Large intestine (tissue), 12 donors: ENCODE measurements around the gene VAMP8. TPM values are rescaled to one million over a fixed set of nuclear protein-coding genes. Genes with fewer than 3 reads are reported as not detected.

Experiments
- DNase-seq, 2 donors: peaks; one replicate each; pipeline versions ENCODE4 v3.0.0 to v3.0.0-alpha.2; 2013
- H3K27ac ChIP-seq: one replicate; pipeline ENCODE4 v1.5.1; 2013; ENCODE audit warnings: low read length
- H3K27me3 ChIP-seq: 2 replicates; pipeline ENCODE4 v1.6.1; 2013; ENCODE audit warnings: low read length; ENCODE audit not compliant: control insufficient read depth, insufficient read depth
- H3K36me3 ChIP-seq: 2 replicates; pipeline ENCODE4 v1.6.1; 2013; ENCODE audit warnings: low read length; ENCODE audit not compliant: control insufficient read depth, insufficient read depth
- H3K4me1 ChIP-seq: one replicate; pipeline ENCODE4 v1.6.1; 2013; ENCODE audit warnings: low read length; ENCODE audit not compliant: control insufficient read depth, insufficient read depth
- H3K4me3 ChIP-seq: one replicate; pipeline ENCODE4 v1.5.1; 2013; ENCODE audit warnings: low read length
- H3K9me3 ChIP-seq: one replicate; pipeline ENCODE4 v1.6.1; 2013; ENCODE audit warnings: mild to moderate bottlenecking, low read depth, low read length, moderate library complexity; ENCODE audit not compliant: control insufficient read depth
- WGBS: methylation state at CpG from one replicate; pipeline ENCODE4 v1.1.5; 2013; ENCODE audit warnings: low lambda C conversion rate; ENCODE audit not compliant: insufficient coverage; 5-methylcytosine and 5-hydroxymethylcytosine counted together
- long read RNA-seq, 11 donors: transcript quantifications; one replicate each; lab custom pipeline, GENCODE V29; 2026
- polyA plus RNA-seq: library from polyadenylated mRNA; unstranded; fragments of 120-200 nt; gene quantifications from one replicate; pipeline ENCODE4 v1.2.1, GENCODE V29; 2013

VAMP8 gene
- polyA plus RNA-seq, result 158 TPM
- long read RNA-seq, donor 1, transcript VAMP8-201 (3 exons, 774 nt), result major isoform, 56 of 64 reads
- long read RNA-seq, donor 1, partial matches to known transcripts, result 7 of 64 reads
- long read RNA-seq, donor 1, other reads (novel, unspliced or antisense), result 0 of 64 reads
- long read RNA-seq, donor 2, transcript VAMP8-201 (3 exons, 774 nt), result major isoform, 150 of 179 reads
- long read RNA-seq, donor 2, partial matches to known transcripts, result 13 of 179 reads
- long read RNA-seq, donor 2, other reads (novel, unspliced or antisense), result 15 of 179 reads
- long read RNA-seq, donor 3, result 0 reads
- long read RNA-seq, donor 4, transcript VAMP8-201 (3 exons, 774 nt), result major isoform, 17 of 17 reads
- long read RNA-seq, donor 4, partial matches to known transcripts, result 0 of 17 reads
- long read RNA-seq, donor 4, other reads (novel, unspliced or antisense), result 0 of 17 reads
- long read RNA-seq, donor 5, transcript VAMP8-201 (3 exons, 774 nt), result major isoform, 76 of 81 reads
- long read RNA-seq, donor 5, partial matches to known transcripts, result 5 of 81 reads
- long read RNA-seq, donor 5, other reads (novel, unspliced or antisense), result 0 of 81 reads
- long read RNA-seq, donor 6, transcript VAMP8-201 (3 exons, 774 nt), result major isoform, 119 of 138 reads
- long read RNA-seq, donor 6, partial matches to known transcripts, result 11 of 138 reads
- long read RNA-seq, donor 6, other reads (novel, unspliced or antisense), result 6 of 138 reads
- long read RNA-seq, donor 7, transcript VAMP8-201 (3 exons, 774 nt), result major isoform, 47 of 53 reads
- long read RNA-seq, donor 7, partial matches to known transcripts, result 6 of 53 reads
- long read RNA-seq, donor 7, other reads (novel, unspliced or antisense), result 0 of 53 reads
- long read RNA-seq, donor 8, transcript VAMP8-201 (3 exons, 774 nt), result major isoform, 183 of 205 reads
- long read RNA-seq, donor 8, partial matches to known transcripts, result 16 of 205 reads
- long read RNA-seq, donor 8, other reads (novel, unspliced or antisense), result 5 of 205 reads
- long read RNA-seq, donor 9, transcript VAMP8-201 (3 exons, 774 nt), result major isoform, 126 of 139 reads
- long read RNA-seq, donor 9, partial matches to known transcripts, result 13 of 139 reads
- long read RNA-seq, donor 9, other reads (novel, unspliced or antisense), result 0 of 139 reads
- long read RNA-seq, donor 10, transcript VAMP8-201 (3 exons, 774 nt), result major isoform, 185 of 209 reads
- long read RNA-seq, donor 10, partial matches to known transcripts, result 17 of 209 reads
- long read RNA-seq, donor 10, other reads (novel, unspliced or antisense), result 5 of 209 reads
- long read RNA-seq, donor 11, transcript VAMP8-201 (3 exons, 774 nt), result major isoform, 89 of 94 reads
- long read RNA-seq, donor 11, partial matches to known transcripts, result 5 of 94 reads
- long read RNA-seq, donor 11, other reads (novel, unspliced or antisense), result 0 of 94 reads

GRCh38 chr2:85577386-85578242 is at the start of gene VAMP8:
VAMP8 (plus strand) TSS chr2:85577586; CDS start chr2:85577647, 61 bp downstream.
- H3K4me1 ChIP-seq, result peaks cover 27% of the 10 kb centered on the region
- peak within 1 kb of the TSS; percentile 84 for H3K27ac ChIP-seq
- peak within 1 kb of the TSS; percentile 63 for H3K4me3 ChIP-seq
- peak; percentile 80 to 91 for DNase-seq
- no peaks in the 10 kb centered on the region for H3K9me3 ChIP-seq
- H3K27me3 ChIP-seq, result no peaks in the 10 kb centered on the region
- H3K36me3 ChIP-seq, result peaks cover 13% of the 10 kb centered on the region
- WGBS, result no CpG with 5 or more reads among the region's 19 CpGs

- H3K4me3 ChIP-seq, result no peak overlapping the region
- no peaks in the 10 kb centered on the region for H3K9me3 ChIP-seq
- H3K27ac ChIP-seq, result no peak overlapping the region
- no peak for DNase-seq
- H3K36me3 ChIP-seq, result no peaks in the 10 kb centered on the region
- H3K4me1 ChIP-seq, result peaks cover 18% of the 10 kb centered on the region
- H3K27me3 ChIP-seq, result no peaks in the 10 kb centered on the region
Measured at GRCh38 chr2:85527787-85528186, 49.6 kb upstream of the VAMP8 start.

DNA sequence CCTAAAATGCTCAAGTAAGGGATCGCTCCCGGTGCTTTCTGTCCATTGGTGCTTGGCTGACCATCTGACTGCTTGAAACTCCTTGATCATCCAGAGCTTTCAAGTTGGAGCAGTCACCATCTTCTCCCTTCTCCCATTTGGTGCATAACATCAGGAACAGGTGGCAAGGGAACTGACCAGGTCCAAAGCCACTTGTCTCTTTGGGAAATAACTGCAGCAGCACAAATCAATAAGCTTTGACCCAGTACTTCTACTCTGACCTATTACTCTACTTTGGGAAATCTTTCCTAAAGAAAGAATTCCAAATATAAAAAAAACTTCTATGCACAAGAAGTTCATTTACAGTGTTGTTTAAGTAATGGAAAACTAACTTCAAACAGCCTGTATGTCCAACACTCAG is 49.0 kb upstream of the VAMP8 start:
- DNase-seq, result no peak
- H3K9me3 ChIP-seq, result no peaks in the 10 kb centered on the region
- no peaks in the 10 kb centered on the region for H3K36me3 ChIP-seq
- H3K27ac ChIP-seq, result no peak overlapping the region
- no peak overlapping the region for H3K4me3 ChIP-seq
- H3K4me1 ChIP-seq, result peaks cover 14% of the 10 kb centered on the region
- H3K27me3 ChIP-seq, result no peaks in the 10 kb centered on the region
- WGBS, result no CpG with 5 or more reads among the region's 2 CpGs

DNA sequence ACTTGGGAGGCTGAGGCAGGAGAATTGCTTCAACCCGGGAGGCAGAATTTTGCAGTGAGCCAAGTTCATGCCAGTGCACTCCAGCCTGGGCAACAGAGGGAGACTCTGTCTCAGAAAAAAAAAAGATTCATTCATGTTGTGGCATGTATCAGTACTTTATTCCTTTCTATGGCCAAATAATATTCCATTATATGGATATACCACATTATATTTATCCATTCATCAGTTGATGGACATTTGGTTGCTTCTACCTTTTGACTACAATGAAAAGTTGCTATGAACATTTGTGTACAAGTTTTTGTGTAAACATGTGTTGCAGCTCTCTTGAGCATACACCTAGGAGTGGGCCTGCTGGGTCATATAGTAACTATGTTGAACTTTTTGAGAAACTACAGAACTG is 47.6 kb upstream of the VAMP8 start:
- H3K27ac ChIP-seq, result no peak overlapping the region
- H3K9me3 ChIP-seq, result no peaks in the 10 kb centered on the region
- no peak overlapping the region for H3K4me3 ChIP-seq
- 100% methylated on average over 1 of the region's 1 CpG for WGBS
- no peaks in the 10 kb centered on the region for H3K36me3 ChIP-seq
- H3K27me3 ChIP-seq, result no peaks in the 10 kb centered on the region
- no peak for DNase-seq
- H3K4me1 ChIP-seq, result peaks cover 8% of the 10 kb centered on the region

DNA sequence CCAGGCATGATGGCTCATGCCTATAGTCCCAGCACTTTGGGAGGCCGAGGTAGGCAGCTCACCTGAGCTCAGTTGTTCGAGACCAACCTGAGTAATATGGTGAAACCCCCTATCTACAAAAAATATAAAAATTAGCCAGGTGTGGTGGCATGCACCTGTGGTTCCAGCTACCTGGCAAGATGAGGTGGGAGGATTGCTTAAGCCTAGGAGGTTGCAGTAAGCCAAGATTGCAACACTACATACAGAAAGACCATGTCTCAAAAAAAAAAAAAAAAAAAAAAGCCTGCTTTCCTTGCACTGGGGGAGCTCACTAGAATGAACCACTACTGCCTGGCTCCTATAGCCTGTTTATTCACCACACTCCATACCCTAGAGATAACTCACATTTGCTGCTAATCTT is 45.8 kb upstream of the VAMP8 start:
- no peak for DNase-seq
- no CpG with 5 or more reads among the region's 2 CpGs for WGBS
- H3K27me3 ChIP-seq, result no peaks in the 10 kb centered on the region
- H3K27ac ChIP-seq, result no peak overlapping the region
- H3K9me3 ChIP-seq, result no peaks in the 10 kb centered on the region
- H3K36me3 ChIP-seq, result no peaks in the 10 kb centered on the region
- no peak overlapping the region for H3K4me3 ChIP-seq
- H3K4me1 ChIP-seq, result peaks cover 4% of the 10 kb centered on the region

GRCh38 chr2:85534099-85534498 is 43.3 kb upstream of the VAMP8 start:
- WGBS, result 67% methylated on average over 1 of the region's 3 CpGs
- Histone ChIP-seq H3K27ac (no peak overlapping the region), H3K27me3 (no peaks in the 10 kb centered on the region), H3K36me3 (no peaks in the 10 kb centered on the region), H3K4me3 (no peak overlapping the region), H3K9me3 (no peaks in the 10 kb centered on the region), H3K4me1 (peaks cover 13% of the 10 kb centered on the region)
- DNase-seq, result peak in 1 of 2 donors; percentile 45

DNA sequence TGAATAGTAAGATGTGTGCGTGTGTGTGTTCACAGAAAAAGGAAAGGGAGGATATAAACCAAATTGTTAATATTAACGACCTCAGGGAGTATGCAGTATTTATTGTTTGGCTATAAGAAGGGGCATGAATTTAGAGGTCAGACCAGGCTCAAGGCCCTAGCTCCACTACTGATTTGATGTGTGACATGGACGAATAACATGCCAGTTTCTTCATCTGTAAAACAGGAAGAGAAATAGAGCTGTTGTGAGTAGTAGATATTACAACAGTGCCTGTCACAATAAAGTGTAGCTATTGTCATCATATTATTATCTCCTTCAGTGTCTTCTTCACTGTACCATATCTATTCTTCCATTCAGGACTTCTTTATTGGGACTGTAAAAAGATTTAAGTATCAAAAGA is 42.5 kb upstream of the VAMP8 start:
- Histone ChIP-seq H3K4me1 (peaks cover 13% of the 10 kb centered on the region), H3K9me3 (no peaks in the 10 kb centered on the region), H3K27ac (no peak overlapping the region), H3K36me3 (no peaks in the 10 kb centered on the region), H3K4me3 (no peak overlapping the region), H3K27me3 (no peaks in the 10 kb centered on the region)
- DNase-seq, result no peak
- 83% methylated on average over 1 of the region's 3 CpGs for WGBS

GRCh38 chr2:85536479-85536878 is 40.9 kb upstream of the VAMP8 start:
- Histone ChIP-seq H3K9me3 (no peaks in the 10 kb centered on the region), H3K27ac (no peak overlapping the region), H3K4me1 (peaks cover 13% of the 10 kb centered on the region), H3K36me3 (peaks cover 7% of the 10 kb centered on the region), H3K4me3 (no peak overlapping the region), H3K27me3 (no peaks in the 10 kb centered on the region)
- WGBS, result 71% methylated on average over 1 of the region's 3 CpGs
- DNase-seq, result no peak

GRCh38 chr2:85537600-85538506 is 39.5 kb upstream of the VAMP8 start:
- WGBS, result no CpG with 5 or more reads among the region's 35 CpGs
- Histone ChIP-seq H3K27ac (peak overlapping the region; percentile 98), H3K9me3 (no peaks in the 10 kb centered on the region), H3K4me3 (peak overlapping the region; percentile 65), H3K36me3 (peaks cover 20% of the 10 kb centered on the region), H3K4me1 (peaks cover 16% of the 10 kb centered on the region), H3K27me3 (no peaks in the 10 kb centered on the region)
- DNase-seq, result peak; percentile 56 to 87
